GM18873 (cell line): ENCODE data around the gene ACADSB.

ENCODE experiments used
- ATAC-seq: cut with Tn5 transposase; IDR thresholded peaks from one replicate; pipeline ENCODE4 v1.9.1; 2021; ENCODE audit warnings: mild to moderate bottlenecking, moderate library complexity, moderate number of reproducible peaks; ENCODE audit not compliant: unreplicated experiment, low FRiP score

Gene ACADSB

GRCh38 chr10:123092635-123093414, 84.0 kb downstream of the ACADSB start:
- no peak for ATAC-seq

GRCh38 chr10:123093489-123093888, 84.7 kb downstream of the ACADSB start:
- no peak for ATAC-seq

GRCh38 chr10:123096452-123096851, 87.6 kb downstream of the ACADSB start:
- ATAC-seq = no peak

GRCh38 chr10:123097039-123097438, 88.2 kb downstream of the ACADSB start:
- no peak for ATAC-seq

GRCh38 chr10:123100030-123100762, 91.4 kb downstream of the ACADSB start:
- no peak for ATAC-seq

- no peak for ATAC-seq
Measured at GRCh38 chr10:123101872-123102271, 93.1 kb downstream of the ACADSB start.

- ATAC-seq = no peak
Measured at GRCh38 chr10:123102673-123103072, 93.9 kb downstream of the ACADSB start.

GRCh38 chr10:123103944-123104343, 95.1 kb downstream of the ACADSB start:
- no peak for ATAC-seq
